Activated B cell treated with CpG ODN at 0.5 μM for 24 hours (primary cell): ENCODE measurements around the gene SMO. TPM values are rescaled to one million over a fixed set of nuclear protein-coding genes. Genes with fewer than 3 reads are reported as not detected.
A peak's percentile ranks its signal among the peaks of the same experiment; 100 is the strongest.

Source experiments
- ATAC-seq: fragments of 200-7000 bp; cut with Tn5 transposase; one replicate; pipeline ENCODE4 v1.10.0; 2021; ENCODE audit warnings: low read depth, mild to moderate bottlenecking, moderate library complexity
- CTCF ChIA-PET: fragments of 350-600 bp; sonication (Branson Sonifier 250); formaldehyde crosslinking; loops from one replicate; lab custom pipeline; 2021; ENCODE audit warnings: antibody characterized with exemption; lab: Charles Lee
- POLR2A ChIA-PET: fragments of 350-600 bp; sonication (Branson Sonifier 250); formaldehyde crosslinking; loops from one replicate; lab custom pipeline; 2021; ENCODE audit warnings: antibody characterized with exemption; lab: Charles Lee
- DNase-seq: peaks from one replicate; pipeline ENCODE4 v3.0.0; 2022
- H3K27ac Mint-ChIP-seq: one replicate; pipeline ENCODE4 v1.8.0; 2020; ENCODE audit warnings: mixed read lengths
- H3K27me3 Mint-ChIP-seq: one replicate; pipeline ENCODE4 v1.8.0; 2021; ENCODE audit warnings: mixed read lengths
- H3K36me3 Mint-ChIP-seq: one replicate; pipeline ENCODE4 v1.8.0; 2021; ENCODE audit warnings: low read depth, mixed read lengths
- H3K4me1 Mint-ChIP-seq: one replicate; pipeline ENCODE4 v1.8.0; 2021; ENCODE audit warnings: mixed read lengths
- H3K4me3 Mint-ChIP-seq: one replicate; pipeline ENCODE4 v1.8.0; 2020; ENCODE audit warnings: mild to moderate bottlenecking, mixed read lengths
- H3K9me3 Mint-ChIP-seq: one replicate; pipeline ENCODE4 v1.8.0; 2020; ENCODE audit warnings: mixed read lengths
- CTCF ChIP-seq: fragments of 200-600 bp; IDR thresholded peaks from one replicate; pipeline ENCODE4 v1.8.0; 2022; ENCODE audit warnings: antibody characterized with exemption, mild to moderate bottlenecking
- intact Hi-C: fragments of 100-400 bp; cut with micrococcal nuclease; formaldehyde crosslinking; loops from one replicate; pipeline ENCODE4 v1.15.1; 2024
- total RNA-seq: library from RNA; stranded (reverse); gene quantifications from 2 replicates; pipeline ENCODE4 v1.2.3, GENCODE V29; 2022

The SMO gene
- total RNA-seq, 1 donor from 2014 or later: 1.8 TPM

- Mint-ChIP-seq H3K9me3 (peaks cover 5% of the 10 kb centered on the region), H3K36me3 (peaks cover 82% of the 10 kb centered on the region), H3K4me3 (no peak overlapping the region), H3K27me3 (no peaks in the 10 kb centered on the region), H3K27ac (no peak overlapping the region), H3K4me1 (peaks cover 75% of the 10 kb centered on the region)
- ChIA-PET POLR2A (interaction anchor here (2.1 kb wide), 1 partner anchor 12 kb away, joined by 8 read pairs; no protein-coding TSS in a partner anchor), CTCF (interaction anchor here (2.1 kb wide), 1 partner anchor 66 kb away, joined by 8 read pairs; no protein-coding TSS in a partner anchor)
- ATAC-seq: no peak
- intact Hi-C loops: no loop called here
- DNase-seq: no peak
- no peak for TF ChIP-seq CTCF
Measured at GRCh38 chr7:129157651-129158050, 30.8 kb upstream of the SMO start.

DNA sequence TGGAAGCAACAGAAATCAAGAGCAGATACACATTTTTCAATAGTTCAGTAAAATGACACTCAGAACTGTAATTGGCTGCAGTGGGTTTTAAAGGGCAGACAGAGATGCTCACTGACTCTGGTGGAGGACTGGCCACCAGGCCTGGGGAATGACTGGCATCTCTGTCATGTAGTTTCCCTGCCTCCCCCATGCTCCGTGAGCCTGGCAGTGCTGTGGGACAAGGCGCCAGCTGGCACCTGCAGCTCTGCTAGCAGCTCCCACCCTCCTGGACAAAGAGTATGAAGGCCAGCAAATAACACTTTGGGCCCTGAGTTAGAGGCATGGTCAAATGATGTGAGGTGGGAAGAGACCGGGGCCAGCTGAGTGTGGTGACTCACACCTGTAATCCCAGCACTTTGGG lies 28.9 kb upstream of the SMO start:
- H3K4me1 Mint-ChIP-seq: peaks cover 78% of the 10 kb centered on the region
- intact Hi-C loops: no loop called here
- no peak overlapping the region for H3K4me3 Mint-ChIP-seq
- DNase-seq: no peak
- POLR2A ChIA-PET: interaction anchor here (2.8 kb wide), 1 partner anchor 13 kb away, joined by 16 read pairs; no protein-coding TSS in a partner anchor
- CTCF ChIA-PET: interaction anchor here (0.8 kb wide), 1 partner anchor 11 kb away, joined by 3 read pairs; no protein-coding TSS in a partner anchor
- H3K27me3 Mint-ChIP-seq: no peaks in the 10 kb centered on the region
- peaks cover 87% of the 10 kb centered on the region for H3K36me3 Mint-ChIP-seq
- H3K9me3 Mint-ChIP-seq: peaks cover 5% of the 10 kb centered on the region
- TF ChIP-seq CTCF: no peak
- ATAC-seq: no peak
- H3K27ac Mint-ChIP-seq: peak overlapping the region; percentile 73

DNA sequence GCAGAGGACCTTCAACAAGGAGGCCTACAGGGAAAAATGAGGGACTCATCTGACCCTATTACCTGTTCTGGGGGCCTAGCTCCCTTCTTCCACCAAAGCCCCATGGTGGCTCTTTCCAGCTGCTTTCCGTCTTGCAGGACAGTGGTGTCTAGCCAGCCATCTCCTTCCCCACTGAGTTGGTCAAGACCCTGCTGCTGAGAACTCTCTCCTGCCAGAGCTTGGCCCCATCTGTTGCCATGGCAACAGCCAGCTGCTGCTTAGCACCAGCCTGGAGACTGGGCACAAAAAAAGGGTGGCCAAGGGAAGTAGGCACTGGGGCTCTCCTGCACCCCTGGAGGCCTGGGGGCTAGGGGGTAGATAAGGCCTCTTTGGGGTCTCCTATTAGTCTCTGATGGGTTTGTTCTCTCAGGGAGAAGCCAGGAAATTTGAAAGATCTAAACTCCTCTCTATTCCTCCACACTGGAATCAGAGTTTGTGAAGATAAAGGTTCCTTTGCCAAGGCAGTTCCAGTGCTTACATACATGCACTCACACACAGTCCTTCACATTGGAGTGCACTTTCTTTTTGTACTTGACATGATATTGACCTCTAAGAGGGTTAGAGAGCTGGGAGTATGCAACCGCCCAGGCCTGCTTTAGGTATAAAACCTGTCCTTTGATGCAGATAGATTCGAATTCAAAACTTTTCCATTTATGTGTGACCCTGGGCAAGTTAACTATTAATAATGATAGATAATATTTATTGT lies 28.1 kb upstream of the SMO start:
- no peak for TF ChIP-seq CTCF
- Mint-ChIP-seq H3K9me3 (peaks cover 5% of the 10 kb centered on the region), H3K36me3 (peaks cover 89% of the 10 kb centered on the region), H3K4me1 (peaks cover 78% of the 10 kb centered on the region), H3K4me3 (no peak overlapping the region), H3K27me3 (no peaks in the 10 kb centered on the region), H3K27ac (peak overlapping the region; percentile 61)
- ATAC-seq (no peak), DNase-seq (no peak)
- POLR2A ChIA-PET: interaction anchor here (2.8 kb wide), 1 partner anchor 14 kb away, joined by 16 read pairs; no protein-coding TSS in a partner anchor
- CTCF ChIA-PET: interaction anchor here (0.6 to 0.8 kb wide), 2 partner anchors 11 to 65 kb away, joined by 3 read pairs; no protein-coding TSS in a partner anchor
- intact Hi-C loops: no loop called here

DNA sequence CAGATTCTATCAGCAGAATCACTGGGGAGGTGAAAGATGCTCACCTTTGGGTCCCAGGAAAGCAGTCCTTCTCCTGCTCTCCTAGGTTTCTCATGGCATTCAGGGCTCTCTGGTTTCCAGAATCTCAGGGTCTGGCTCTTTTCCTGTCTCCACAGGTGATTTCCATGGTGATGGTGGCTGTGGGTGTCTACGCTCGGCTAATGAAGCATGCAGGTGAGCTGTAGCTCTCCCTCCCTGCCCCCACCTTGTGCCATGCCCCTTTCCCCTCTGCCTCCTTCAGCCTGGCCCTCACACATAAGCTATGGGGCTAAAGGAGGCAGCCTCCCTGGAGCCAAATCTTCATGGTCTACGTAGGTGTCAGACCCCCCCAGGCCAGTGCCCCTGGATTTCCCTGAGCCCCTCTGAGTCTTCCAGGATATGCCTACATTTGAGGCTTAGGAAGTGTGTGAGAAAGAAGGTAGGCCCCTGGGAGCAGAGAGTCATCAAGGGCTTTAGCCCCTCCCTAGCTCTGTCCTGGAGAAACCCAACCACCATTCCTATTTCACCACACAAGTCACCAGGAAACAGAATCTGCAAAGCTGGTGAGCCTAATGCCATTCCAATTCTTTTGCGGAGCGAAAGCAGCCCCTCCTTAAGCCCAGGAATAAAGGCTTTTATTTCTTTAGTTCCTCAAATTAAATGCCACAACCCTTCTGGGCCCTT lies 26.8 kb upstream of the SMO start:
- H3K4me3 Mint-ChIP-seq: no peak overlapping the region
- ChIA-PET POLR2A (interaction anchor here (0.7 to 3.2 kb wide), 5 partner anchors 11 to 48 kb away, joined by 4 to 25 read pairs (median 4); partner anchors contain the start of gene TSPAN33), CTCF (interaction anchor here (2.0 to 2.7 kb wide), 2 partner anchors 49 to 71 kb away, joined by 13 to 27 read pairs; no protein-coding TSS in a partner anchor)
- H3K9me3 Mint-ChIP-seq: peaks cover 5% of the 10 kb centered on the region
- ATAC-seq: peak; percentile 32
- TF ChIP-seq CTCF: no peak
- DNase-seq: no peak
- peak overlapping the region; percentile 66 for H3K27ac Mint-ChIP-seq
- peaks cover 90% of the 10 kb centered on the region for H3K36me3 Mint-ChIP-seq
- H3K27me3 Mint-ChIP-seq: no peaks in the 10 kb centered on the region
- intact Hi-C loops: no loop called here
- H3K4me1 Mint-ChIP-seq: peaks cover 78% of the 10 kb centered on the region
